GM12878 (cell line): ENCODE data around the gene GABBR2. TPM values are rescaled to one million over a fixed set of nuclear protein-coding genes. Genes with fewer than 3 reads are reported as not detected.

Experiments used
- ATAC-seq: fragments of 200-7000 bp; cut with Tn5 transposase; 3 replicates; pipeline ENCODE4 v1.9.1; 2020; ENCODE audit warnings: mild to moderate bottlenecking, moderate library complexity
- BruUV-seq: library from RNA; stranded (reverse); fragments of 400-500 nt; replicated peaks from 2 replicates; lab custom pipeline; 2021; lab: Mats Ljungman, UMichigan
- CTCF ChIA-PET: fragments of 300-600 bp; sonication (Branson Sonifier 250); formaldehyde crosslinking; extraction: SDS; loops from one replicate; lab custom pipeline; 2021; ENCODE audit warnings: inconsistent platforms; lab: Yijun Ruan, JAX
- POLR2A ChIA-PET: fragments of 350-600 bp; formaldehyde crosslinking; extraction: SDS; loops from one replicate; lab custom pipeline; 2021; ENCODE audit warnings: inconsistent platforms; lab: Charles Lee
- RAD21 ChIA-PET: fragments of 300-600 bp; sonication (Branson Sonifier 250); formaldehyde crosslinking; loops from one replicate; lab custom pipeline; 2023; ENCODE audit warnings: antibody characterized with exemption; ENCODE audit not compliant: unreplicated experiment; lab: Charles Lee
- SMC1A ChIA-PET: fragments of 300-600 bp; sonication (Branson Sonifier 250); formaldehyde crosslinking; loops from one replicate; lab custom pipeline; 2023; ENCODE audit not compliant: unreplicated experiment, uncharacterized antibody; lab: Charles Lee
- DNase-seq: peaks from one replicate; pipeline ENCODE4 v3.0.0-alpha.2; 2011; ENCODE audit warnings: low read depth, low spot score
- FAIRE-seq: peaks from 3 replicates; lab custom pipeline; 2011; peaks lifted over from hg19 to GRCh38; lab: Jason Lieb, UNC
- H2AFZ ChIP-seq: 2 replicates; pipeline ENCODE4 v1.6.0; 2011; ENCODE audit warnings: low read depth, low read length, control low read depth; ENCODE audit not compliant: control insufficient read depth
- H3K27ac ChIP-seq: 2 replicates; pipeline ENCODE4 v1.5.1; 2011; ENCODE audit warnings: control low read depth; ENCODE audit not compliant: control insufficient read depth, insufficient read depth
- H3K27me3 ChIP-seq, 2 experiments: replicated peaks in 1 of 2; 2 replicates each; pipeline versions ENCODE4 v1.6.0 to v1.6.1; 2011; ENCODE audit warnings: low read length in 1 of 2; ENCODE audit not compliant: control insufficient read depth in 2 of 2, insufficient read depth in 2 of 2
- H3K36me3 ChIP-seq, 2 experiments: 2 replicates each; pipeline ENCODE4 v1.5.1; 2011; ENCODE audit warnings: low read length in 1 of 2; ENCODE audit not compliant: control insufficient read depth in 2 of 2, insufficient read depth in 2 of 2
- H3K4me1 ChIP-seq: 2 replicates; pipeline ENCODE4 v1.6.1; 2011; ENCODE audit warnings: mild to moderate bottlenecking, low read length, moderate library complexity, mixed read lengths; ENCODE audit not compliant: control insufficient read depth, insufficient read depth
- H3K4me2 ChIP-seq: 2 replicates; pipeline ENCODE4 v1.6.0; 2011; ENCODE audit warnings: control low read depth; ENCODE audit not compliant: control insufficient read depth, insufficient read depth
- H3K4me3 ChIP-seq: fragments of 200-600 bp; sonication (generic); 2 replicates; pipeline ENCODE4 v1.5.1; 2016
- H3K79me2 ChIP-seq: 2 replicates; pipeline ENCODE4 v1.6.0; 2011; ENCODE audit warnings: low read length; ENCODE audit not compliant: control insufficient read depth, insufficient read depth
- H3K9ac ChIP-seq: 2 replicates; pipeline ENCODE4 v1.8.0; 2011; ENCODE audit warnings: low read length, control low read depth, mixed read lengths; ENCODE audit not compliant: control insufficient read depth, insufficient read depth
- H3K9me3 ChIP-seq: replicated peaks from 3 replicates; pipeline ENCODE4 v1.5.1; 2011; ENCODE audit warnings: mild to moderate bottlenecking, low read length; ENCODE audit not compliant: control insufficient read depth, insufficient read depth
- H4K20me1 ChIP-seq: 2 replicates; pipeline ENCODE4 v1.6.0; 2011; ENCODE audit not compliant: control insufficient read depth, insufficient read depth
- E4F1 ChIP-seq: fragments of 450-650 bp; IDR thresholded peaks from 2 replicates; pipeline ENCODE4 v1.6.1; 2018; ENCODE audit warnings: borderline replicate concordance, mild to moderate bottlenecking; ENCODE audit not compliant: partially characterized antibody
- RAD21 ChIP-seq: IDR thresholded peaks from 2 replicates; pipeline ENCODE4 v1.6.1; 2011; ENCODE audit warnings: mild to moderate bottlenecking, low read depth, low read length, moderate library complexity; ENCODE audit not compliant: insufficient read depth
- WGBS: methylation state at CpG from one replicate; pipeline ENCODE4 v1.1.6; 2016; ENCODE audit warnings: low lambda C conversion rate; ENCODE audit not compliant: insufficient replicate concordance, insufficient coverage; ENCODE audit errors: missing lambda C conversion rate; 5-methylcytosine and 5-hydroxymethylcytosine counted together
- in situ Hi-C: fragments of 300-500 bp; cut with MboI; formaldehyde crosslinking; loops from 9 replicates; pipeline ENCODE4 v1.14.3; 2018; ENCODE audit warnings: mixed read lengths
- intact Hi-C: fragments of 100-400 bp; cut with micrococcal nuclease; formaldehyde crosslinking; loops from one replicate; pipeline ENCODE4 v1.14.2; 2022; ENCODE audit not compliant: unreplicated experiment
- polyA plus RNA-seq, 11 experiments: library from polyadenylated mRNA; depleted of rRNA in 4 of 11; unstranded in 6 of 11; stranded (reverse) in 5 of 11; fragments of >200 nt; fragmentation: Nextera tagmentation in 4 of 11; fragmentation: Illumina TruSeq in 1 of 11; extraction: Ambion mirVana in 4 of 11; extraction: Trizol in 1 of 11; gene quantifications; 1 replicate in 1 of 11; 2 replicates in 10 of 11; pipeline versions ENCODE4 v1.2.1 to v1.2.3, GENCODE V29; 2011 to 2016; ENCODE audit warnings: inconsistent platforms in 2 of 11, missing spikeins in 2 of 11, low read depth in 1 of 11
- total RNA-seq, 4 experiments: library from RNA; depleted of rRNA in 3 of 4; stranded (reverse); fragments of >200 nt in 3 of 4; fragmentation: Illumina TruSeq in 1 of 4; extraction: Trizol in 1 of 4; gene quantifications; 2 replicates each; pipeline versions ENCODE4 v1.2.1 to v1.2.3, GENCODE V29; 2013 to 2021
- TF ChIP-seq, protein P1 (sequence below), 3 experiments: IDR thresholded peaks in 2 of 3; conservative IDR thresholded peaks in 1 of 3; 2 replicates each; pipeline ENCODE4 v1.5.1; 2011; ENCODE audit warnings: low read depth in 3 of 3, low read length in 3 of 3, mild to moderate bottlenecking in 3 of 3, control low read depth in 2 of 3, moderate library complexity in 2 of 3, inconsistent platforms in 1 of 3, mixed read lengths in 1 of 3; ENCODE audit not compliant: control insufficient read depth in 2 of 3, insufficient read depth in 1 of 3; ENCODE audit errors: extremely low read depth in 1 of 3

GABBR2 gene
- total and polyA plus RNA-seq, 10 of the 15 experiments (the other 5 are each of a cell fraction or from before 2014, with no cell fraction given), result 0.02 to 2.2 (median 0.06) TPM; not detected in 2

- Histone ChIP-seq H3K4me2 (no peak overlapping the region), H3K36me3 (no peaks in the 10 kb centered on the region), H3K27ac (no peak overlapping the region), H2AFZ (no peak overlapping the region), H3K9ac (no peak overlapping the region), H4K20me1 (no peaks in the 10 kb centered on the region), H3K79me2 (no peaks in the 10 kb centered on the region), H3K4me3 (no peak overlapping the region), H3K9me3 (no peaks in the 10 kb centered on the region), H3K4me1 (no peaks in the 10 kb centered on the region), H3K27me3 (peaks cover 3 to 12% of the 10 kb centered on the region in 2 experiments; a peak in 3 of 4 replicates)
- FAIRE-seq, result no peak
- ChIA-PET CTCF (no interaction called here), POLR2A (no interaction called here), SMC1A (no interaction called here), RAD21 (interaction anchor here (0.7 kb wide), 1 partner anchor 471 kb away, joined by 5 read pairs; no protein-coding TSS in a partner anchor)
- 12% methylated on average over 78 of the region's 79 CpGs for WGBS
- no peak for DNase-seq
- BruUV-seq, result no TSS peak
- peak; percentile 80 for ATAC-seq
- intact Hi-C loops, result loop anchor here (2.0 kb wide), 1 partner anchor 171 kb away; no protein-coding TSS in a partner anchor
- in situ Hi-C loops, result no loop called here
- TF ChIP-seq, protein P1, sequence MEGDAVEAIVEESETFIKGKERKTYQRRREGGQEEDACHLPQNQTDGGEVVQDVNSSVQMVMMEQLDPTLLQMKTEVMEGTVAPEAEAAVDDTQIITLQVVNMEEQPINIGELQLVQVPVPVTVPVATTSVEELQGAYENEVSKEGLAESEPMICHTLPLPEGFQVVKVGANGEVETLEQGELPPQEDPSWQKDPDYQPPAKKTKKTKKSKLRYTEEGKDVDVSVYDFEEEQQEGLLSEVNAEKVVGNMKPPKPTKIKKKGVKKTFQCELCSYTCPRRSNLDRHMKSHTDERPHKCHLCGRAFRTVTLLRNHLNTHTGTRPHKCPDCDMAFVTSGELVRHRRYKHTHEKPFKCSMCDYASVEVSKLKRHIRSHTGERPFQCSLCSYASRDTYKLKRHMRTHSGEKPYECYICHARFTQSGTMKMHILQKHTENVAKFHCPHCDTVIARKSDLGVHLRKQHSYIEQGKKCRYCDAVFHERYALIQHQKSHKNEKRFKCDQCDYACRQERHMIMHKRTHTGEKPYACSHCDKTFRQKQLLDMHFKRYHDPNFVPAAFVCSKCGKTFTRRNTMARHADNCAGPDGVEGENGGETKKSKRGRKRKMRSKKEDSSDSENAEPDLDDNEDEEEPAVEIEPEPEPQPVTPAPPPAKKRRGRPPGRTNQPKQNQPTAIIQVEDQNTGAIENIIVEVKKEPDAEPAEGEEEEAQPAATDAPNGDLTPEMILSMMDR (IDR thresholded peaks at IDR 0.05 in 2 of 3, conservative IDR thresholded peaks at IDR 0.05 in 1 of 3; ENCODE audit: control insufficient read depth in 2 of 3, extremely low read depth in 1 of 3, insufficient read depth in 1 of 3, low read depth in 3 of 3, low read length in 3 of 3), result peak; percentile 34 to 40 (median 35); a peak in 4 of 6 replicates
- TF ChIP-seq RAD21 (peak; percentile 40), E4F1 (no peak)
These were observed 1.3 kb downstream of the GABBR2 start for GRCh38 chr9:98707166-98708102.
